Stimulated activated CD8-positive, alpha-beta memory T cell treated with anti-CD3 and anti-CD28 coated beads, Interleukin-15, amount 100 ng/mL, for 4 hours (primary cell): ENCODE data around the gene ST3GAL3.
"Not testable (repeated sequence)": the region's sequence is repeated elsewhere in the genome, so short reads cannot be mapped to it uniquely, and the experiment has no call there.

ENCODE experiments used
- DNase-seq, 2 donors: peaks; one replicate each; pipeline ENCODE4 v3.0.0-alpha.2; 2020; ENCODE audit warnings: low read depth in 2 of 2

Gene ST3GAL3

DNA sequence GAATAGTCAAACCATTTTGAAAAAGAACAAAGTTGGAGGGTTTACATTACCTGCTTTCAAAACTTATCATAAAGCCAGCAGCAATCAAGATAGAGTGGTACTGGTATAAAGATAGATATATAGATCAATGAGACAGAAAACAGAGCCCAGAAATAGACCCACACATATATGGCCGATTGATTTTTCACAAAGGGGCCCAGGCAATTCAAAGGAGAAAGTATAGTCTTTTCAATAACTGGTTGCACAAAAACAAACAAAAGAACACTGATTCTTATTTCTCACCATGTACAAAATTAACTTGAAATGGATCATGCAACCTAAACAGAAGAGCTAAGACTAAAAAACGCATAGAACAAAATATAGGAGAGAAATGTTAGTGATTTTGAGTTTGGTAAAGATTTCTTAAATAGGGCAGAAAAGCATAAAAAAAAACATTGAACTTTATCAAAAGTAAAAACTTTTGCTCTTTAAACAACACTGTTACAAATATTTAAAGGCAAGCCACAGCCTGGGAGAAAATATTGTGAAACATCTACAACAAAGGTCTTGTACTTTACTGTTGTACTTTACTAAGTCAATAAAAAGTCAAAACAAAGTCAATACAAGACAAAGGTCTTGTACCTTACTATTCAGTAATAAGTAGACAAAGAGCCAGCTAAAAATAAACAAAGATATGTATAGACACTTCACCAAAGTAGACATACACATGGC is 50.2 kb downstream of the ST3GAL3 start:
- DNase-seq = no peak

DNA sequence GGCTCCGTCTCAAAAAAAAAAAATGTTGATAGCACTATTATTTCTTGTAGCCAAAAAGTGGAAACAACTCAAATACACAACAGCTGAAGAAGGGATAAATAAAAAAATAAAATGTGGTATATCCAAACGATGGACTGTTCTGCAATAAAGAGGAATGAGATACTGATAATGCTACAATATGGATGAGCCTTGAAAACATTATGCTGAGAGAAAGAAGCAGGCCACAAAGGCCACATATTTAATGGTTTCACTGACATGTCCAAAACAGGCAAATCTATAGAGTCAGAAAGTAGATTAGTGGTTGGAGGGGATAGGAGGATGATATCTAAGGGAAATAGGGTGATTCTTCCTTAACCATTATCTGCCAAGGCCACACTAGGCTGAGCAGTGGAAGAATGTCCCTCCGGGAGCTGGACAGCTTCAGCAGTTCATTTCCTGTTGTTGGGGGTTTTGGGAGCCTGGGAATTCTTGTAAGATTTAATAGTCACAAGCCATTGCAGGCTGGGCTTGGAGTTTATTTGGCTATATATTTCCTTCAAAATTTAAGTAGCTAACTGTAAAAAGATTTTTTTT is 53.5 kb downstream of the ST3GAL3 start:
- no peak for DNase-seq

DNA sequence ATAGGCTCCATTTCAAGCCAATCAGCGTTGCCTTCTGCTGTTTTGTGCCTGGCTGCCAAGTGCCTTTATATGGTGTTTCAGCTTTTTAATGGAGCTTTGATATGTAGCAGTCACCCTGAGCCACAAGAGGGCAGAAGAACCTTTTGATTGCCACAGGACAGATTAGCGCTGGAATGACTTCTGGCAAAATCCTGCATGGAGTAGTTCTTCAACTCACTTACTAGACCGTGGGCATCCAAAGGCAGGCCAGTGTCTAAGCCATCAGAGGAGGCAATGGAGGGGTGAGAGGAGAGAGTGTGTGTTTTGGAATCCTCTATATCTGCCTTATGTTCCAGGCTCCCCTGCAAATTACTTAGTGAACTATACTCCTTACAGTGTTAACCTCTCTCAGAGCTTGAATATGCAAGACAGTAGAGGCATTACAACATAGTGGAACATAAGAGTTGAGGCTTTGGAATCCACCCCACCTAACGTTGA is 56.2 kb downstream of the ST3GAL3 start:
- DNase-seq = peak in 1 of 2 donors; percentile 1

DNA sequence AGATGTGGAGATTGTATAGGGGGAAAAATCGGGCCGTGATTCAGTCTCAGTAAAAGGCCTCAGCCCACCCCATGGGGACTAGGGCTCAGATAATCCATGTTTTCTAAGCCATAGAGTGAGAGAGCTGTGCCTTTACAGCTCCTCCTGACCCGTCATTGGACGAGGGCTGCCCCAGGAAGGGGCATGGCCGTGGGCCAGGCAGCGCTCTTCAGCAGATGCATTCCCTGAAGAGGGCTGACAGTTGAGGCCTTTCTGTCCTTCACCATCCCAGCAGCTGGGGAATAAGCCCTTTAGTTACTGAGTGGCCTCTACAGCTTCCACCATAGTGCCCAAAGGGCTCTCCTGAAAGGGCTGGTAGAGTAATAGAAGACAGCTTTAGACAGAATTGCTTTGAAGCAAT is 57.2 kb downstream of the ST3GAL3 start:
- no peak for DNase-seq

DNA sequence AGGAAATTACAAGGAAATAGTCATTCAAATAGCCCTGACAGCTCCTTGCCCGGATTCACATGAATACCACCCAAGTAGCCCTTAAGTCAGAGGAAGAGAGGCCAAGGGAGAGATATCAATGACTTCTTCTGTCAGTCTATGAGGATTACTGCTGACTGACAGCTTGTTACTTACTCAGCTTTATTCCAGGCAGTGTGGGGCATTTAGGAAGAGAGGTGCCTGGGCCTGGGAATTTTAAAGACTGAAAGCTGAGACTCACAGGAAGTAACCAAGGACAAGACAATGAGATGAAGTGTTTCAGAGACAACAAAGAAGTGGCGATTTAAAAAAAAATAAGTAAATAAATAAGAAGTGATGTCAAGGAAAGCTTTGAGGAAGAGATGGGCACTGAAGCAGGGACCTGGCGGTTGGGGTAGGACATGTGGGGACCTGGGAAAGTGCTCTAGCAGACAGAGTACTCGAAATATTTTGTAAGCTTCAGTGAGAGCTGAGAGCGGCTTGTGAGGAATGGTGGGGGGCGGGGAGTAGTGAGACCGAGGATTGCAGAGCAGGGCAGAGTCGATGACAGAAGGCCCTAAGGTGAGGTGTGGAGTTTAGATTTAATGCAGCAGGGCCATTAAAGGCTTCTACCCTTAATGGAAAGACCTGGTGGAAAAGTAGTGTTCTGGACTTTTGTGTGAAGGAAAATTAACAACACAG is 58.9 kb downstream of the ST3GAL3 start:
- DNase-seq = no peak

DNA sequence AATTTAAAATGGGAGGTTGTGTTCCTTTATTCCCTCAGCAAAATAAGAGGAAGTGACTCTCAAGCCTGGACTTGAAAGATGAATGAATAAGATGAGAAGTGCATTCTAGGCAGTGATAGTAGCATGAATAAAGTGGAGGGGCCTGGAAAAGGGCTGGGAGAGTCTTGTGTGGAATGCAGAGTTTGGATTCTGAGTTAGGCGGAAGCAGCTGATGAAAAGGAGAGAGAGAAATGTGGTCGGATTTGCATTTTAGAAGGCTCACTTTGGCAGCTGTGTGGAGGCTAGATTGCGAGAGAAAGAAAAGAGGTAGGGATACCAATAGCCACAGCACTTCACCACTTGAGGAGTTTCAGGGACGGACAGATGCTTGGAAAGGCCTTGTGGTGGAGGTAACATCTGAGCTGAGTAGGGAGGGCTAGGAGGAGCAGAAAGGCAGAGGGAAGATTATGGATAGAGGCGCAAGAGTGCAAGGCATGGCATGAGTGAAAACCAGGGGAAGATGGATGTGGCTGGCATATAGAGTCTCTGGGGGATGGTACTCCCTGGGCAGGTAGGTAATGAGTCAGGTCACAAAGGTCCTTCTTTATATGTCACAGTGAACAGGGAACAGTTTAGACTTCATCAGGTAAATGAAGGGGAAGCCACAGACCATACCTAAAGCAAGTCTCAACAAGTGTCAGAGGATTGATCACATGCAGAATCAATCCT is 59.6 kb downstream of the ST3GAL3 start:
- DNase-seq = no peak

DNA sequence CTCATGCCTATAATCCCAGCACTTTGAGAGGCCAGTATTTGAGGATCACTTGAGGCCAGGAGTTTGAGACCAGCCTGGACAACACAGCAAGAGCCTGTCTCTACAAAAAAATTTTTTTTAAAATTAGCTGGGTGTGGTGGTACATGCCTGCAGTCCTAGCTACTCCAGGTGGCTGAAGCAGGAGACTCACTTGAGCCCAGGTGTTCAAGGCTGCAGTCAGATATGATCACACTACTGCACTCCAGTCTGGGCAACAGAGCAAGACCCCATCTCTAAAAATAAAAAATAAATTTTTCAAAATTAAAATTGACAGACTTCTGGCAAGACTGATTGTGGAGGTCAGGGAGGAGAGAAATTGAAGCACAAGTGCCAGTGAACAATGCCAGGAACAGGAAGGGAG is 60.8 kb downstream of the ST3GAL3 start:
- no peak for DNase-seq

DNA sequence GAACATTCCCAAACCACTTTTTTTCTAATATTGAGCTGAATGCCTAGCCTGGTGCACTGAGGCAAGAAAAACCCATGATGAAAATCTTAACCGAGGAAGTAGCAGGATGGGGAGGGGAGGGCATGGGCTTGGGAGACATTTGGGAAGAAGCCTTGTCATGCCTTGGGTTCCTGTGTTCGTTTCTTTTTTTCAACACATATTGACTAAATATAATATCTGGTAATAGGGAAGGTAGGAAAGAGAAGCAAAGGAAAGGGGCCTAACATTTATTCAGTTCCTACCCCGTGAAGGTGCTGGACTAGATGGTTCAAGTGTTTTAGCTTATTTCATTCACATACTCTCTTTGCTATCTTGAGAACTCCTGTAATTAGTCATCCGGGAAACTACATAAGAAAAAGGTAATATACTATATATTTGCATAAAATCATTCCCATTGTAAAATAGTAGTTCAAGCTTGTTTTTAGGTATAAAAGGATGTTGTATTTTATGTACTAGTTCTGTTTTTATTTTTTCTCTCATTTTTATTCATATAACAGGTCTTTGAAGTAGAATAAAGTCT is 62.1 kb downstream of the ST3GAL3 start:
- DNase-seq = no peak

DNA sequence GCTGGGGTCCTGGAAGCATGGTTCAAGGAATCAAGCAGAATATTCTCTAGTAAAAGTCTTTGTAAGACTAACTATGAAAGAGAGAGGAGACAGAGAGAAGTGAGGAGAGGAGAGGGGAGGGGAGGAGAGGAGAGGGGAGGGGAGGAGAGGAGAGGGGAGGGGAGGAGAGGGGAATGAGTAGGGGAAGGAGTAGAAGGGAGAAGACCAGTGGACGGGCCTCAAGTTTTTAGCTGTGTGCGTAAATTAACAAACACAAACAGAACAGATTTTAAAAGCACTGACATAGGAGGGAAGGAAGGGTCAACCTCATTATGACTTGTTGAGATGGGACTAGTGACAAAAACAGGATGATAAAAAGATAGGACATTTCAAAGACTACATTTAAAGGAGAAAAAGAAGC is 62.8 kb downstream of the ST3GAL3 start:
- no peak for DNase-seq

DNA sequence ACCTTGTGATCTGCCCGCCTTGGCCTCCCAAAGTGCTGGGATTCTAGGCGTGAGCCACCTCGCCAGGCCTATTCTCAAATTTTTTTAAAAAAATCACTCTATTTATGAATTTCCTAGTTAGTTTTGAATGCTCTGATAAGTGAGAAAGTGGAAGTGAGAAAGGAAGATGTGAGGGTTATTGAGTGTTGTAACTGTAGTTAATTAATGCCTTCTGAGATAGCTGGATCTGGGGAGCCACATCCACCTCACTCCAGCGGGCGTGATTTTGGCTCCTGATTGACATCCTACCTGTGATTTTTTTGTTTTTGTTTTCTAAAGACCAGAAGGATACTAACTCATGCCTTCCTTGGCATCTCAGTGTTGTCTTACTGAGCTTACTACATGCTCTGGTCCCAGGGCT is 65.6 kb downstream of the ST3GAL3 start:
- DNase-seq = no peak

DNA sequence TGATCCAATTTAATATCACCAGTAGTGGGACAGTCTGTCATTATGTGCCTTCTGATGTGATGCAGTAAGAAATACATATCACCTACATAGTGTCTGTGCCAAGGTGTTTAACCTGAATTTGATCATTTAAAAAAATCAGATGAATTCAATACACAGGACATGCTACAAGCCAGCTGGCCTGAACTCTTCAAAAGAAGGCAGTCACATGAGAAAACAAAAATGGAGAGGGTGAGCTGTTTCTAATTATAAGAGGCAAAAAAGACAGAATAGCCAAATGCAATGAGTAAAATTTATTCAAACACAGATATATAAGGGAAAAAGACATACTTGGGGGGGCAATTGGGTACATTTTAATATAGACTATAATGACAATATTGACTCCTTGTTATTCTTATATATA is 66.5 kb downstream of the ST3GAL3 start:
- DNase-seq = no peak

DNA sequence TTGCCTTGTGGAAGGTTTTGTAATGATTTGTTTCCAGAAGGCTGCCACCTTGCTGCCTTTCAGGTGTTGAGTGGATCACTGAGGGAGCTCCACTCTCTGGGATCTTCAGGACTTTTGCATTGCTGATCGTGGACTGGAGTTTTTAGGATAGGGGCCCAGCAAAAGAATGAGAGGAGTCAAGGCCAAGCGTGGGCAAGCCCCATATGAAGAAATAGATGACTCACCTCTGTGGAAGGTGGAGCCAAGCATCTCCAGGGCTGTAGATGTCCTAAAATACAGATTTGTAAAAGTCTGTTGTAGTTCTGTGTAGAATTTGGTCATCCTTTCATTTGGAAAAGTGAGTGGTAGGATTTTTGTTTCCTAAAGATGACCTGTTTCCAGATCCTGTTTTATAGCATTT is 67.0 kb downstream of the ST3GAL3 start:
- DNase-seq = no peak

DNA sequence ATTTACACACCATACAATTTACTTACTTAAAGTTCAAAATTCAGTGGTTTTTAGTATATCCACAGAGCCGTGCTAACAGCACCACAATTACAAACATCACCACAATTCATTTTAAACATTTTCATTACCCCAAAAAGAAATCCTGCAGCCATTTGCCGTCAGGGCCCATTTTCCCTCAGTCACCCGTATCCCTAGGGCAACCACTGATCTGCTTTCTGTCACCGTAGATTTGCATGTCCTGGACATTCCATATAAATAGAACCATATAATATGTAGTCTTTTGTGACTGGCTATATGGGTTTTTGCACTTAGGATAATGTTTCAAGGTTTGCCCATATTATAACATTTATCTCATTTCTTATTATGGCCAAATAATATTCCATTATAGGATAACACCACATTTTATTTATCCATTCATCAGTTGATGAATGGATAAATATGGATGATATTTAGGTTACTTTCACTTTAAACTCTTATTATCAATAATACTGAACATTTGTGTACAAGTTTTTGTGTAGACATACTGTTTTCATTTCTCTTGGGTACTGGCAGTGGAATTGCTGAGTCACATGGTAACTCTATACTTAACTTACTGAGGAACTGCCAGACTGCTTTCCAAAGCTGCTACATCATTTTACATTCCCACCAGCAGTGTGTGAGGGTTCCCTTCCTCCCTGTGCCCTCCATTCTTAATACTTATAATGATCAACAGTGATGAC is 68.9 kb downstream of the ST3GAL3 start:
- DNase-seq = no peak

DNA sequence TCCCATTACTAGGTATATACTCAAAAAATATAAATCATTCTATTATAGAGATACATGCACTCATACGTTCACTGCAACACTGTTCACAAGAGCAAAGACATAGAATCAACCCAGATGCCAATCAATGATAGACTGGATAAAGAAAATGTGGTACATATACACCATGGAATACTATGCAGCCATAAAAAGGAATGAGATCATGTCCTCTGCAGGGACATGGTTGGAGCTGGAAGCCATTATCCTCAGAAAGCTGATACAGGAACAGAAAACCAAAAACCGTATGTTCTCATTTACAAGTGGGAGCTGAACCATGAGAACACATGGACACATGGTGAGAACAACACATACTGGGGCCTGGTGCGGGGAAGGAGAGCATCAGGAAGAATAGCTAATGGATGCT is 70.6 kb downstream of the ST3GAL3 start:
- DNase-seq = not testable (repeated sequence)

DNA sequence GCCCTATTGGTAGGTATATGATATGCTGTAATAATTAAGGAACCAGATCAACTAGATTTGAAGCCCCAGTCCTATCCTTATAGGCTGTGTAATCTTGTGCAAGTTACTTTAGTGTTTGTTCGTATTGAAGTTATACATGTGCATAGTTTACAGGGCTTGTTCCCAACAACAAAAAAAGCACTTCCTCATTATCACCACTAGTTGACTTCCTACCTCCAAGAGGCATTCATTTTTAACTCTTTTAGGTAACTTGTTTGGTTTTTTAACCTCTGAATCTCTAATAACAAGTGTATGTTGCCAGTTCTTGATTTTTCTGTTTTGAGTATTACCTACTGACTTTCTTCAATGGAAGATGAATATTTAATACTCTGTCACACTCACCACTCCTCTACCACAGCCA is 71.9 kb downstream of the ST3GAL3 start:
- DNase-seq = no peak

DNA sequence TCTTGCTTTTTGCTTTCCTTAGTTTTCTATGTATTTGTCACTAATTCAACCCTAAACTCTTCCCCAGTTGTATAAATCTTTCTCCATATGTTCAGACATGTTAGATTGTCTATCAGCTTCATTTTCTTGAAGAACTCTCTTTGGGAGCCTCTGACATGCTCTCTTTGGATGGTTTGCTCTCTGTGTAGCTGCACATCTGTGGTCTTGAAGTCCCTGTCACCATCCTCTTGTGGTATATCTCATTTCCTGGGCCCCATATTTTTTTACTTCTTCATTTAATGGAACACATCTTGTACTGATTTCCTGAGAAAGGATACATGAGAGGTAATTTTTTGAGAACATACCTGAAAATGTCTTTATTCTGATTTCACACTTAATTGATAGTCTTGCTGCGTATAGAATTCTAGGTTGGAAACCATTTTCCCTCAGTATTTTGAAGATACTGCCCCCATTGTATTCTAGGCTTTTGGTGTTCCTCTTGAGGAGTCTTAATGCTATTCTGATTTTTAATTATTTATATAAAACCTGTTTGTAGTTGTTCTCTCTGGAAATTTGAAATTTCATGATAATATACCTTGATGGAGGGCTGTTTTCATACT is 72.6 kb downstream of the ST3GAL3 start:
- no peak for DNase-seq

DNA sequence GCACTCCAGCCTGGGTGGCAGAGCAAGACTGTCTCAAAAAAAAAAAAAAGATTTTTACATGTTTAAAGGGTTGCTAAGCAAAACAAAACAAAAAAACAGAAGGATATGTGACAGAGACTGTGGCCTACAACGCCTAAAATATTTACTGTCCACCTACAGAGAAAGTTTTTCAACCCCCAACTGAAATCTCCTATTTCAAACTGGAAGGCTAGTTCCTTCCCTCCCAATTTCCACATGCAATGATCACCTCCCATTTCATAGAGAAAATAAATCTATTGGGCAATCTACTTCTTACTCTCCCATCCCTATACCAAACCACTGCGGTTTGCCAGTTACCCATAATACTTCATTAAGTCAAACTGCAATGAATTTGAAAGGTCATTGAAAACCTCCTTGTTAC is 74.2 kb downstream of the ST3GAL3 start:
- DNase-seq = no peak

DNA sequence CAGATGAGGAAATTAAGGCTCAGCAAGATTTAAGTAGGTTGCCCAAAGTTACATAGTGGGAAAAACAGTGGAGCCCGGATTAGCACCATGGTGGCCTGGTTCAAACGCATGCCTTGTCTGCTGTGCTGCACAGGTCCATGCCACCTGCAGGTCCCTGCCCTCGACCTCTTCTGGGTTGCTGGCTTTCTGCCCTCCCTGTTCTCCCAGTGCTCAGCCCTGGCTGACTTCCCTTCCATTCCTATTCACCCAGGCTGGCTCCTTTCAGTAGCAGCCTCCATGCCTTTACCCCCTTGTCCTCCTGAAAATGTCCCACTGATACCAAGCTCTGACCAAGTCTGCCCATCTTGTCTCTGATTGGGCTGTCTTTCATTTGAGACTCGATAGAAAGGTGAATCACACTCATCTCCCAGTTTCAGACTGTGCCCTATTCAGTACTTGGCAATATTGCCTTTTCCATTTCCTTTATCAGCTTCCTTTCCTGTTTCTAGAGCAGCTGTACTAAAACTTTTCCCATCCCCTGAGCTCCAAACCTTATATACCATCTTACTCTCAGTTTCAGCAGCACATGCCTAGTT is 75.8 kb downstream of the ST3GAL3 start:
- no peak for DNase-seq

DNA sequence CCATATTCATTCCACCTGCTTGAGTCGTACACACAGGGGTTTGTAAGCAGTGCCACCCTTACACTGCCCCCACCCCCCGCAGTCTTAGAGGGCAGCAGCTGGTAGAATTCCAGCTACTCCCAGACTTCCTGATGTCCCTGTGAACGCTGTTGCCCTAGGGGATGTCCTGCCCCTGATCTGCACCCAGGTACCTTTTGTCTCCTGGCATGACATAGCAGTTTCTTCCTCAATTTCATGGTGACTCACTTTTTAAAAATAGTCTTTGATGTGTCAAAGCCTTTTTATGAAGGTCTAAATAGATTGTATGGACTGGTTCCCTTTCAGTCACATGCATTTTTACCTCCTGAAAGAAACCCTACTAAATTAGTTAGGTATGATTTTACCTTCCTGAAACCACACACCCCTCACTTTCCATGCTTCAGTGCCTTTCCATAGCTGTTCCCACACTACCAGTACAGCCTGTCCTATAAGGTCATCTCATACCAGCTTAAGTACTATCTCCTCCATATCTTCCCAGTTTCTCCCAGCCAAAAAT is 76.4 kb downstream of the ST3GAL3 start:
- no peak for DNase-seq

DNA sequence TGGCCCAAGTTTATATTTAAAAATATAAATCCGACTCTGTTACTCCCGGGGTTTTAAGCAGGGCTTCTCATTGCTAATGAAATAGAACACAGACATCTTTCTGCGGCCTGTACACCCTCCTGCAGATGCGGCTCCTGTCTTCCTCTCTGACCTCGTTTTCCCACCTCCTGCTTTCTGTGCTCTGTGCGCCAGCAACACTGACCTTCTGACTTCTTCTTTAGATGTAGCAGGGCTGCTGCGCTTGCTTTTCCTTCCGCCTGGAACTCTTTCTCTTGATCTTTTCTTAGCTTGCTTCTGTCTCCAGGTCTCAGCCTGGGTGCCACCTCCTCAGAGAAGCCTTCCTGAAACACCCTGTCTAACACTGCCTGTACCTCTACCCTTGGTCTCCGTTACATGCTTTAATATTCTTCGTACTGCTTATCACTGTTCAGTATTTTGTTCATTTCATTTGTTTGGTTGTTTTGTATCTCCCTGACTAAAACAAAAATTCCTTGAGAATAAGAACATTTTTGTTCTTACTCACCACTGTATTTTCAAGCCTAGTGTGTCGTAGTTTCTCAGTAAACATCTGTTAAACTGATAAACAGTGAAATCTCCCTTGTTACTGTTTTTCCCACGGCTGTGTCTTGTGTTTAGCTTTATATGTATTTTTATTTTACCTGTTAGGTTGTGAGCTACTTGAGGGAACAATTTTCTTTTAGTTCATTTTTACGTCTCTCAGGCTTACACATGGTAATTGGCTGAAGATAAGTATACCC is 79.0 kb downstream of the ST3GAL3 start:
- DNase-seq = no peak
